Adrenal gland (tissue), 5 donors: Measurements from ENCODE around the gene ALG3.

Experiments
- POLR2A ChIP-seq, 2 donors: fragments of 450-650 bp; IDR thresholded peaks; one replicate each; pipeline ENCODE4 v1.6.1; 2017; ENCODE audit warnings: antibody characterized with exemption in 2 of 2, mild to moderate bottlenecking in 2 of 2, moderate library complexity in 1 of 2
- TF ChIP-seq, protein P1 (sequence below), 6 experiments: fragments of 450-650 bp in 4 of 6; fragments of 200-600 bp in 2 of 6; sonication (generic) in 1 of 6; IDR thresholded peaks; 1 replicate in 5 of 6; 2 replicates in 1 of 6; pipeline versions ENCODE4 v1.5.1 to v1.8.0; 2016 to 2021; ENCODE audit warnings: antibody characterized with exemption in 6 of 6, mild to moderate bottlenecking in 2 of 6, moderate library complexity in 1 of 6
- donor health status: DM: no; HTN: no; CAD: no.

DNA sequence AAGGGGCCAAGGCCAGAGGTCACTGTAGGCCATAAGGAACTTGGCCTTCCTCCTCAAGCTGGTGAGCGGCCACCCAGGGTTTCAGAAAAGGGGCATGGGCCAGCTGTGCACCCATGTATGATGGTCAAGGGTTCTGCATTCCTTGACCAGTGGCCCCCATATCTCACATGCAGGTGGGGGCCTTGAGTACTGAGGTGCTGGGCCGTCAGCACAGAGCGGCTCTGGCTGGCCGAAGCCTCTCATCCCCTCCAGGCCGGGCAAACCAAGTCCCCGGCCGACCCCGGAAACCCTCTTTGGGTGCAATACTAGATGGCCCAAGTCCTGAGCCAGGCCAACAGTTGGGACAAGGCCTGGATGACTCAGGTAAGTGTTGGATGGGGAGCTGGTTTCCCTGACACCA, 9.5 kb downstream of the ALG3 start:
- TF ChIP-seq, protein P1, sequence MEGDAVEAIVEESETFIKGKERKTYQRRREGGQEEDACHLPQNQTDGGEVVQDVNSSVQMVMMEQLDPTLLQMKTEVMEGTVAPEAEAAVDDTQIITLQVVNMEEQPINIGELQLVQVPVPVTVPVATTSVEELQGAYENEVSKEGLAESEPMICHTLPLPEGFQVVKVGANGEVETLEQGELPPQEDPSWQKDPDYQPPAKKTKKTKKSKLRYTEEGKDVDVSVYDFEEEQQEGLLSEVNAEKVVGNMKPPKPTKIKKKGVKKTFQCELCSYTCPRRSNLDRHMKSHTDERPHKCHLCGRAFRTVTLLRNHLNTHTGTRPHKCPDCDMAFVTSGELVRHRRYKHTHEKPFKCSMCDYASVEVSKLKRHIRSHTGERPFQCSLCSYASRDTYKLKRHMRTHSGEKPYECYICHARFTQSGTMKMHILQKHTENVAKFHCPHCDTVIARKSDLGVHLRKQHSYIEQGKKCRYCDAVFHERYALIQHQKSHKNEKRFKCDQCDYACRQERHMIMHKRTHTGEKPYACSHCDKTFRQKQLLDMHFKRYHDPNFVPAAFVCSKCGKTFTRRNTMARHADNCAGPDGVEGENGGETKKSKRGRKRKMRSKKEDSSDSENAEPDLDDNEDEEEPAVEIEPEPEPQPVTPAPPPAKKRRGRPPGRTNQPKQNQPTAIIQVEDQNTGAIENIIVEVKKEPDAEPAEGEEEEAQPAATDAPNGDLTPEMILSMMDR (IDR thresholded peaks at IDR 0.05), result no peak
- no peak for TF ChIP-seq POLR2A (IDR thresholded peaks at IDR 0.05)
